ENCODE data around the gene DESI1. TPM values are rescaled to one million over a fixed set of nuclear protein-coding genes. Genes with fewer than 3 reads are reported as not detected.
"Not testable (repeated sequence)": the region's sequence is repeated elsewhere in the genome, so short reads cannot be mapped to it uniquely, and the experiment has no call there.

Gene DESI1
- total and polyA plus RNA-seq, 12 donors = 11.4 to 82.8 (median 34.7) TPM

DNA sequence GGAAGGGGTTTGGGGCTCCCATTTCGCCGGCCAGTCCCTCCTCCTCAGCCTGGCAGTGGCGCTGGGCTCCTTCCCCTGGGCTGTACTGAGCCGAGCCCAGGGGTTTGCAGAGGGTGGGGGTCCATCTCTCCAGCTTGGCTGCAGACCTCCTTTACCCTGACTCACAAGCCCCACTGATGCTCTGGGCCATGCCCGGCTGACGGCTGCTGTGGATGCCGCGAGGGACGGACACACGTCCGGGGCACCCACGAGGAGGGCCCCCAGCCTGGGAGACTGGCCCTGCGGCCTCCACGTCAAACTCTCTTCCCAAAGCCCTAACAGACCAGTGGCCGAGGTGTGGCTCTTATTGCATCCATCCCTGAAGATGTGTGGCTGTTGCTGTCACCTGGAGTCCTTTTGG, 45.3 kb downstream of the DESI1 start:
- peak overlapping the region in 4 of 5 donors; percentile 74 to 94 (median 84) for H3K27ac ChIP-seq
- peaks cover 0 to 15% of the 10 kb centered on the region in 2 donors for H3K36me3 ChIP-seq (replicated peaks in 1 of 2)
- WGBS, 4 donors = 85 to 100% (median 89%) methylated on average over 1 to 15 of the region's 15 CpGs; no CpG with 5 or more reads in 1 of the 4 donors

DNA sequence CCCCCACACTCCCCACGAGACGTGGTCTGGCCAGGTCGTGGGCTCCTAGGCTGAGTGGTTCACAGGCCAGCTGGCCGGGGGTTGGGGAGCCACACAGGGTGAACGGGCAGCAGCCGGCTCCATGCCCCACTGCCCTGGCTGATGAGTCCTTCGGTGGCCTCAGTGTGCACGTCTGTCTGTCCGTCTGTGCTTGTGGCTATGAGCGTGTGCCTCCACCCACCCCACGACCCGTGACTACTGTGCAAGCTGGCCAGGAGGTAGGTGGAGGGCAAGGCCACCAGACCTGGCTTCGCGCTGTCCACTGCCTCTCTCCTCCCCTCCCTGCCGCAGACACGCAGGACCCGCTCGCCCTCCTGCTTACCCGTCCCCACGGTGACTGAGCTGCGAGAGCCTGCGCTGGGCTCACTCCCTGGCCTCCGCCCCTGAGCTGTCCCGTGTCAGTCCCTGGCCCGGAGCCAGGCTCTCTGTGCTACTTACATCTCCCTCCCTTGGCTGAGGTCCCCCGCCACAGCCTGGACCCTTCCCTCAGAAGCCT, 45.9 kb downstream of the DESI1 start:
- intact Hi-C loops (cut with DNase I) = no loop called here
- Histone ChIP-seq H3K27ac (peak overlapping the region in 4 of 5 donors; percentile 74 to 94 (median 84)), H3K9me3 (replicated peaks in 1 of 3) (no peaks in the 10 kb centered on the region), H3K27me3 (no peaks in the 10 kb centered on the region), H3K4me1 (replicated peaks in 1 of 2) (peaks cover 27 to 40% of the 10 kb centered on the region in 2 donors), H3K4me3 (no peak overlapping the region), H3K36me3 (replicated peaks in 1 of 2) (peaks cover 0 to 15% of the 10 kb centered on the region in 2 donors)
- 23 to 55% (median 42%) methylated on average over 9 to 26 of the region's 26 CpGs for WGBS, 4 donors
- TF ChIP-seq, protein P1, sequence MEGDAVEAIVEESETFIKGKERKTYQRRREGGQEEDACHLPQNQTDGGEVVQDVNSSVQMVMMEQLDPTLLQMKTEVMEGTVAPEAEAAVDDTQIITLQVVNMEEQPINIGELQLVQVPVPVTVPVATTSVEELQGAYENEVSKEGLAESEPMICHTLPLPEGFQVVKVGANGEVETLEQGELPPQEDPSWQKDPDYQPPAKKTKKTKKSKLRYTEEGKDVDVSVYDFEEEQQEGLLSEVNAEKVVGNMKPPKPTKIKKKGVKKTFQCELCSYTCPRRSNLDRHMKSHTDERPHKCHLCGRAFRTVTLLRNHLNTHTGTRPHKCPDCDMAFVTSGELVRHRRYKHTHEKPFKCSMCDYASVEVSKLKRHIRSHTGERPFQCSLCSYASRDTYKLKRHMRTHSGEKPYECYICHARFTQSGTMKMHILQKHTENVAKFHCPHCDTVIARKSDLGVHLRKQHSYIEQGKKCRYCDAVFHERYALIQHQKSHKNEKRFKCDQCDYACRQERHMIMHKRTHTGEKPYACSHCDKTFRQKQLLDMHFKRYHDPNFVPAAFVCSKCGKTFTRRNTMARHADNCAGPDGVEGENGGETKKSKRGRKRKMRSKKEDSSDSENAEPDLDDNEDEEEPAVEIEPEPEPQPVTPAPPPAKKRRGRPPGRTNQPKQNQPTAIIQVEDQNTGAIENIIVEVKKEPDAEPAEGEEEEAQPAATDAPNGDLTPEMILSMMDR (IDR thresholded peaks at IDR 0.05) = no peak
- peak in 1 of 2 donors; percentile 64 for TF ChIP-seq POLR2A (IDR thresholded peaks at IDR 0.05)
- DNase-seq = peak; percentile 83 to 95 (median 91)

More for the DNA sequence above, 45.3 kb downstream of the DESI1 start:
- no peaks in the 10 kb centered on the region for H3K9me3 ChIP-seq (replicated peaks in 1 of 3)
- H3K27me3 ChIP-seq = no peaks in the 10 kb centered on the region
- intact Hi-C loops (cut with DNase I) = no loop called here
- H3K4me3 ChIP-seq = no peak overlapping the region
- TF ChIP-seq, protein P1 (IDR thresholded peaks at IDR 0.05) = no peak
- no peak for TF ChIP-seq POLR2A (IDR thresholded peaks at IDR 0.05)
- no peak for DNase-seq
- H3K4me1 ChIP-seq (replicated peaks in 1 of 2) = peaks cover 32 to 44% of the 10 kb centered on the region in 2 donors

DNA sequence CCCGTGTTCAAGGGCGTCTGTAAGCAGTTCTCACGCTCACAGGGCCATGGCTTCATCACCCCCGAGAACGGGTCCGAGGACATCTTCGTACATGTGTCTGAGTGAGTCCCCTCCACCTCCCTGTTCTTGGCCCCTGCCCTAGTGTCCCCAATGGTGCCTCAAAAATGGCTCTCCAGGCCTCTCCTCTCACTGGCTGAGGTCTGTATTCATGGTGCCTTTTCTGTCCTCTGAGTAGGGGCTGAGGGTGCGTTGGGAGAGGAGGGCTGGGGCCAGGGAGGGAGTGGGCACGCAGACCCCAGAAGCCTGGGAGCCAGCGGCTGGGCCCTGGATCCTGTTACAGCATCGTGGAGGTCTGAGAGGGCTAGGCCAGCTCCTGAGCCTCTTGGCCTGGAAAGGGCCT, 47.2 kb downstream of the DESI1 start:
- WGBS, 4 donors = 64 to 81% (median 68%) methylated on average over 6 to 11 of the region's 11 CpGs
- no peak for TF ChIP-seq POLR2A (IDR thresholded peaks at IDR 0.05)
- TF ChIP-seq, protein P1 (IDR thresholded peaks at IDR 0.05) = no peak
- Histone ChIP-seq H3K36me3 (replicated peaks in 1 of 2) (peaks cover 0 to 15% of the 10 kb centered on the region in 2 donors), H3K27ac (peak overlapping the region in 3 of 5 donors; percentile 58 to 90 (median 74)), H3K4me1 (replicated peaks in 1 of 2) (peaks cover 22 to 36% of the 10 kb centered on the region in 2 donors), H3K4me3 (no peak overlapping the region), H3K9me3 (replicated peaks in 1 of 3) (no peaks in the 10 kb centered on the region), H3K27me3 (no peaks in the 10 kb centered on the region)
- no peak for DNase-seq
- intact Hi-C loops (cut with DNase I) = no loop called here

DNA sequence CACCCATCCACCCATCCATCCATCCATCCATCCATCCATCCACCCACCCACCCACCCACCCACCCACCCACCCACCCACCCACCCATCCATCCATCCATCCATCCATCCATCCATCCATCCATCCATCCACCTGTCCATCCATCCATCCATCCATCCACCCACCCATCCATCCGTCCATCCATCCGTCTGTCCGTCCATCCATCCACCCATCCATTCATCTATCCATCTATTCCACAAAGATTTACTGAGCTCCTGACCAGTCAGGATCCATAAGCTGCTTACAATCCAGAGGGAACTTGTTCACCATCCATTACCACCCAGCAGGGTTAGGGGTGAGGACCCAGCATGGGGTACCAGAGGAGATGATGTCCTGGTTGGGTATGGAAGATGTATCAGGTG, 48.5 kb downstream of the DESI1 start:
- H3K9me3 ChIP-seq (replicated peaks in 1 of 3); H3K4me3 ChIP-seq; intact Hi-C loops (cut with DNase I); H3K27ac ChIP-seq; DNase-seq; H3K27me3 ChIP-seq: not testable (repeated sequence)
- 98 to 100% (median 98%) methylated on average over 3 of the region's 3 CpGs for whole genome bisulfite sequencing, 4 donors
- H3K36me3 ChIP-seq (replicated peaks in 1 of 2) = peaks cover 0 to 14% of the 10 kb centered on the region in 2 donors
- peaks cover 24 to 38% of the 10 kb centered on the region in 2 donors for H3K4me1 ChIP-seq (replicated peaks in 1 of 2)

DNA sequence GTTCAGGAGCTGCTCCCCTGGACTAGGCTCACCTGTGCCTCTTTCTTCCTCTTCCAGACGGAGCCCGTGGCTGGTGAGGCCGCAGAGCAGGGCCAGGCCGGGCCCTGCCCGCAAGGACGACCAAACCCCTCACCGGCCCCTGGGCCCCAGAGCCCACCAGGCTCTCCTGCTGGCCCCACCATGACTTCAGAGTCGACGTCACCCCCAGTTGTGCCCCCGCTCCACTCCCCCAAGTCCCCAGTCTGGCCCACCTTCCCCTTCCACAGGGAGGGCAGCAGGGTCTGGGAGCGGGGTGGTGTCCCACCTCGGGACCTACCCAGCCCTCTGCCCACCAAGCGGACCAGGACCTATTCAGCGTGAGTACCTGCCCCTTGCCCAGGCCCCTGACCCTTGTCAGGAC, 49.1 kb downstream of the DESI1 start:
- WGBS, 4 donors = 96 to 100% (median 97%) methylated on average over 2 to 14 of the region's 14 CpGs
- Histone ChIP-seq H3K9me3 (replicated peaks in 1 of 3) (no peaks in the 10 kb centered on the region), H3K36me3 (replicated peaks in 1 of 2) (peaks cover 0 to 9% of the 10 kb centered on the region in 2 donors), H3K27me3 (no peaks in the 10 kb centered on the region), H3K27ac (no peak overlapping the region), H3K4me1 (replicated peaks in 1 of 2) (peaks cover 29 to 43% of the 10 kb centered on the region in 2 donors), H3K4me3 (no peak overlapping the region)
- TF ChIP-seq, protein P1 (IDR thresholded peaks at IDR 0.05) = no peak
- TF ChIP-seq POLR2A (IDR thresholded peaks at IDR 0.05) = no peak
- intact Hi-C loops (cut with DNase I) = no loop called here
- no peak for DNase-seq
